ENCODE data around the gene KRTAP10-8. TPM values are rescaled to one million over a fixed set of nuclear protein-coding genes. Genes with fewer than 3 reads are reported as not detected.
"Not testable (repeated sequence)": the region's sequence is repeated elsewhere in the genome, so short reads cannot be mapped to it uniquely, and the experiment has no call there.

The KRTAP10-8 gene
- total RNA-seq, 1 experiment from 2014 or later = not detected

- H3K4me1 ChIP-seq (ENCODE audit: insufficient read depth, low read length); H2AFZ ChIP-seq (ENCODE audit: low read length); ATAC-seq; H3F3A ChIP-seq (ENCODE audit: low read length, unreplicated experiment); H3K27me3 ChIP-seq (ENCODE audit: low read length); H3K9ac ChIP-seq (ENCODE audit: low read length); H3K4me2 ChIP-seq (ENCODE audit: low read length); BruUV-seq (replicated peaks); H3K36me3 ChIP-seq (ENCODE audit: low read depth, low read length); H3K27ac ChIP-seq (ENCODE audit: low read length); H3K79me2 ChIP-seq (ENCODE audit: low read length); CTCF ChIA-PET; H4K20me1 ChIP-seq (ENCODE audit: low read length); DNase-seq; H3K9me2 ChIP-seq (replicated peaks; ENCODE audit: low read length); H3K4me3 ChIP-seq (ENCODE audit: low read length); intact Hi-C loops (cut with micrococcal nuclease); POLR2A ChIA-PET (ENCODE audit: unreplicated experiment): not testable (repeated sequence)
- peaks cover 12% of the 10 kb centered on the region for H3K9me3 ChIP-seq (ENCODE audit: low read length)
Observed at GRCh38 chr21:44627831-44628233, 16.0 kb downstream of the KRTAP10-8 start.

DNA sequence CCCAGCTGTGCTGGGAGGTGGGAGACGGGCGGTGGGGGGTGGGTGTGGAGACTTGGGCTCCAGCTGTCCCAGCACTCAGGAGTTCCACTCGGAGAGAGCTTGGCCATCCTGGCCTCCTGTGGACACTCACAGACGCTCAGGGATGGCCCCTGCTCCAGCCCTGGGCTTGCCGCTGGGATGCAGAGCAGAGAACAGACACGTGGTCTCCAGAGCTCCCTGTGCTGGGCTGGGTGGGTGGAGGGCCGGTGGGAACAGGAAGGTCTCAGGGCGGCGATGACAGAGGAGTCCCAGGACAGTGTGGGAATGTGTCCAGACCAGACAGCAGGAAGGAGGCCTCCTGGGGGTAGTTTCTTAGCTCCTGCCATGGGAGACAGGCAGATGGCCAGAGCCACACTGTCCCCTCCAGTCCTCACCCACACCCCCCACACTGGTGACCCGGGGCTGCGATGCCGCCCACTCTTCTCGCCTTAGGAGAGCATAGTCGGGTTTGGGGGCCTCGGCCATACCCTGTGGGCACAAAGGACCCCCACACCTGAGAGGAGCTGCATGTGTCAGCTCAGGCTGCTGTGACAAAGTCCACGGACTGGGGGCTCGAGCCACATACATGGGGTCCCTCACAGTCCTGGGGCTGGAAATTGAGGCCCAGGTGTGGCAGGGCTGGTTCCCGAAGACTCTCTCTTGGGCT is 17.0 kb downstream of the KRTAP10-8 start:
- Histone ChIP-seq H4K20me1 (ENCODE audit: low read length) (no peaks in the 10 kb centered on the region), H3K36me3 (ENCODE audit: low read depth, low read length) (no peaks in the 10 kb centered on the region), H3K27me3 (ENCODE audit: low read length) (no peaks in the 10 kb centered on the region), H3K4me1 (ENCODE audit: insufficient read depth, low read length) (no peaks in the 10 kb centered on the region), H3K9me2 (replicated peaks; ENCODE audit: low read length) (no peaks in the 10 kb centered on the region), H3K9ac (ENCODE audit: low read length) (no peak overlapping the region), H3K4me2 (ENCODE audit: low read length) (no peak overlapping the region), H3K79me2 (ENCODE audit: low read length) (no peaks in the 10 kb centered on the region), H3F3A (ENCODE audit: low read length, unreplicated experiment) (no peaks in the 10 kb centered on the region), H3K27ac (ENCODE audit: low read length) (no peak overlapping the region), H2AFZ (ENCODE audit: low read length) (no peak overlapping the region), H3K9me3 (ENCODE audit: low read length) (0 out of 2 replicates have a peak, but pooled peaks cover 7% of the 10 kb centered on the region), H3K4me3 (ENCODE audit: low read length) (no peak overlapping the region)
- ChIA-PET CTCF (no interaction called here), POLR2A (ENCODE audit: unreplicated experiment) (no interaction called here)
- ATAC-seq (no peak), DNase-seq (no peak)
- no TSS peak for BruUV-seq (replicated peaks)
- intact Hi-C loops (cut with micrococcal nuclease) = no loop called here
- TF ChIP-seq EZH2 (IDR thresholded peaks at IDR 0.05; ENCODE audit: low read length, unreplicated experiment) = no peak
- TF ChIP-seq CTCF (conservative IDR thresholded peaks at IDR 0.05; ENCODE audit: low read depth, low read length) = no peak

DNA sequence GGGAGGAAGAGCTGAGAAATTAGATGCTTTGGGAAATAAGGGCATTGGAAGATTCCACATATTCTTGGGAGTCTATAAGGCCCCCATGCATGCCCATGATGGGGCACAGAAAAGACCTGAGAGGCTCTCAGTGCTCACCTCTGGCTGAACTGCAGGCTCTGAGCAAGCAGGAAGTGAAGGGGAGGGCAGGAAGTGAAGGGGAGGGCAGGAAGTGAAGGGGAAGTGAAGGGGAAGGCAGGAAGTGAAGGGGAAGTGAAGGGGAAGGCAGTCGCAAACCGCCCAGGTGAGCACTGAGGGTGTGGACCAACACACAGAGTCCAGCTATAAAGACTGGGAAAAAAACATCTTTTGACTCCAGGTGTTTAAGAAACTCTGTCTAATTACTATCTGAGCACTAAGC is 18.6 kb downstream of the KRTAP10-8 start:
- Histone ChIP-seq H3K27me3 (ENCODE audit: low read length) (no peaks in the 10 kb centered on the region), H3F3A (ENCODE audit: low read length, unreplicated experiment) (no peaks in the 10 kb centered on the region), H3K9ac (ENCODE audit: low read length) (no peak overlapping the region), H3K79me2 (ENCODE audit: low read length) (no peaks in the 10 kb centered on the region), H3K4me3 (ENCODE audit: low read length) (no peak overlapping the region), H3K36me3 (ENCODE audit: low read depth, low read length) (no peaks in the 10 kb centered on the region), H3K9me2 (replicated peaks; ENCODE audit: low read length) (no peaks in the 10 kb centered on the region), H3K9me3 (ENCODE audit: low read length) (0 out of 2 replicates have a peak, but pooled peaks cover 7% of the 10 kb centered on the region), H2AFZ (ENCODE audit: low read length) (no peak overlapping the region), H3K27ac (ENCODE audit: low read length) (no peak overlapping the region), H4K20me1 (ENCODE audit: low read length) (no peaks in the 10 kb centered on the region), H3K4me2 (ENCODE audit: low read length) (no peak overlapping the region), H3K4me1 (ENCODE audit: insufficient read depth, low read length) (no peaks in the 10 kb centered on the region)
- CTCF ChIA-PET = no interaction called here
- no peak for DNase-seq
- no peak for TF ChIP-seq CTCF (conservative IDR thresholded peaks at IDR 0.05; ENCODE audit: low read depth, low read length)
- no peak for ATAC-seq
- BruUV-seq (replicated peaks) = no TSS peak
- intact Hi-C loops (cut with micrococcal nuclease) = no loop called here
- POLR2A ChIA-PET (ENCODE audit: unreplicated experiment) = interaction anchor here (0.6 kb wide), 1 partner anchor 112 kb away, joined by 4 read pairs; no protein-coding TSS in a partner anchor
